ENCODE results near the gene NCSTN.

DNA sequence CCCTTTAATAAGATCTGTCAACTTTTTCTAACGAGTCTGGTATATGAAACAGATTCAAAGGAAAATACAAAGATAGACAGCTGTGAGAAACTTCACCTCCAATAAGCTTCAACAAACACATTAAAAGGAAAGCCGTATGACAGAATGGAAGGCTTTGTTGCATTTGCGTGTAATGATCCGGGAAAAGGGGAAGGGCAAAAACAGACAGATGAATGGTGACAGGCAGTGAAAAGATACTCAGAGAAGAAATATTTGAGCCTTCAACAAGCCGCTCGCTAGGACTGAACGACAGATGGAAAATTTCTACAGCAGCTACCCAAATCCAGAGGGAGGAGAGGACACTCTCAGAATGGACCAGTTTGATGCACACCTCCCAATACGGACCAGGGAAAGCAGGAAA, 15.0 kb upstream of the NCSTN start:
- TF ChIP-seq, protein P1, sequence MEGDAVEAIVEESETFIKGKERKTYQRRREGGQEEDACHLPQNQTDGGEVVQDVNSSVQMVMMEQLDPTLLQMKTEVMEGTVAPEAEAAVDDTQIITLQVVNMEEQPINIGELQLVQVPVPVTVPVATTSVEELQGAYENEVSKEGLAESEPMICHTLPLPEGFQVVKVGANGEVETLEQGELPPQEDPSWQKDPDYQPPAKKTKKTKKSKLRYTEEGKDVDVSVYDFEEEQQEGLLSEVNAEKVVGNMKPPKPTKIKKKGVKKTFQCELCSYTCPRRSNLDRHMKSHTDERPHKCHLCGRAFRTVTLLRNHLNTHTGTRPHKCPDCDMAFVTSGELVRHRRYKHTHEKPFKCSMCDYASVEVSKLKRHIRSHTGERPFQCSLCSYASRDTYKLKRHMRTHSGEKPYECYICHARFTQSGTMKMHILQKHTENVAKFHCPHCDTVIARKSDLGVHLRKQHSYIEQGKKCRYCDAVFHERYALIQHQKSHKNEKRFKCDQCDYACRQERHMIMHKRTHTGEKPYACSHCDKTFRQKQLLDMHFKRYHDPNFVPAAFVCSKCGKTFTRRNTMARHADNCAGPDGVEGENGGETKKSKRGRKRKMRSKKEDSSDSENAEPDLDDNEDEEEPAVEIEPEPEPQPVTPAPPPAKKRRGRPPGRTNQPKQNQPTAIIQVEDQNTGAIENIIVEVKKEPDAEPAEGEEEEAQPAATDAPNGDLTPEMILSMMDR (IDR thresholded peaks at IDR 0.05): no peak
- TF ChIP-seq POLR2A (IDR thresholded peaks at IDR 0.05): no peak
- TF ChIP-seq EP300 (IDR thresholded peaks at IDR 0.05): no peak

Data from stomach (tissue), 4 donors.